Neuronal stem cell (in vitro differentiated cells): ENCODE measurements around the gene MGMT.

Source experiments
- DNase-seq: peaks from one replicate; pipeline ENCODE4 v3.0.0-alpha.2; 2013; ENCODE audit warnings: low spot score
- H2AFZ ChIP-seq: one replicate; pipeline ENCODE4 v1.6.1; 2013; ENCODE audit warnings: mild to moderate bottlenecking, low read length, inconsistent platforms
- H2AK5ac ChIP-seq: 2 replicates; pipeline ENCODE4 v1.6.1; 2013; ENCODE audit warnings: low read depth, mild to moderate bottlenecking, inconsistent platforms, low read length, moderate library complexity, mixed read lengths
- H2BK120ac ChIP-seq: 2 replicates; pipeline ENCODE4 v1.6.1; 2013; ENCODE audit warnings: low read depth, mild to moderate bottlenecking, inconsistent platforms, low read length, moderate library complexity, mixed read lengths
- H2BK12ac ChIP-seq: one replicate; pipeline ENCODE4 v1.6.1; 2013; ENCODE audit warnings: low read length, inconsistent platforms
- H2BK15ac ChIP-seq: 2 replicates; pipeline ENCODE4 v1.6.1; 2013; ENCODE audit warnings: mild to moderate bottlenecking, low read length, inconsistent platforms, mixed read lengths
- H2BK5ac ChIP-seq: one replicate; pipeline ENCODE4 v1.6.1; 2013; ENCODE audit warnings: inconsistent platforms, mild to moderate bottlenecking, low read length, moderate library complexity
- H3K14ac ChIP-seq: one replicate; pipeline ENCODE4 v1.6.1; 2013; ENCODE audit warnings: low read length, inconsistent platforms
- H3K18ac ChIP-seq: 2 replicates; pipeline ENCODE4 v1.6.1; 2013; ENCODE audit warnings: low read length, inconsistent platforms
- H3K23ac ChIP-seq: 2 replicates; pipeline ENCODE4 v1.6.1; 2013; ENCODE audit warnings: low read depth, mild to moderate bottlenecking, mixed read lengths, low read length, inconsistent platforms; ENCODE audit not compliant: poor library complexity
- H3K27ac ChIP-seq: replicated peaks from 3 replicates; pipeline ENCODE4 v1.5.1; 2013; ENCODE audit warnings: low read length, inconsistent platforms
- H3K27me3 ChIP-seq, 3 experiments: 2 replicates each; pipeline ENCODE4 v1.6.1; 2013; ENCODE audit warnings: low read length in 3 of 3, mild to moderate bottlenecking in 2 of 3, inconsistent platforms in 1 of 3, low read depth in 1 of 3, mixed read lengths in 1 of 3, moderate library complexity in 1 of 3; ENCODE audit not compliant: control insufficient read depth in 3 of 3, insufficient read depth in 3 of 3
- H3K36me3 ChIP-seq, 2 donors: replicated peaks in 1 of 2; 2 replicates each; pipeline ENCODE4 v1.6.1; 2013; ENCODE audit warnings: low read length in 2 of 2; ENCODE audit not compliant: control insufficient read depth in 2 of 2, insufficient read depth in 2 of 2
- H3K4ac ChIP-seq: 2 replicates; pipeline ENCODE4 v1.6.1; 2013; ENCODE audit warnings: inconsistent platforms, mild to moderate bottlenecking, low read length, moderate library complexity
- H3K4me1 ChIP-seq, 2 donors: 1 replicate in 1 of 2; 2 replicates in 1 of 2; pipeline ENCODE4 v1.6.1; 2013; ENCODE audit warnings: low read length in 2 of 2, low read depth in 1 of 2; ENCODE audit not compliant: control insufficient read depth in 2 of 2, insufficient read depth in 1 of 2
- H3K4me2 ChIP-seq: one replicate; pipeline ENCODE4 v1.6.1; 2013; ENCODE audit warnings: mild to moderate bottlenecking, low read length, inconsistent platforms; ENCODE audit not compliant: insufficient read depth, poor library complexity, severe bottlenecking
- H3K4me3 ChIP-seq, 2 donors: 2 replicates each; pipeline ENCODE4 v1.5.1; 2013; ENCODE audit warnings: low read length in 2 of 2, mild to moderate bottlenecking in 2 of 2, inconsistent platforms in 1 of 2, moderate library complexity in 1 of 2
- H3K79me1 ChIP-seq: one replicate; pipeline ENCODE4 v1.6.1; 2013; ENCODE audit warnings: low read depth, mild to moderate bottlenecking, inconsistent platforms, low read length, moderate library complexity
- H3K9ac ChIP-seq: one replicate; pipeline ENCODE4 v1.6.1; 2013; ENCODE audit warnings: mild to moderate bottlenecking, low read depth, low read length, inconsistent platforms; ENCODE audit not compliant: poor library complexity
- H3K9me3 ChIP-seq, 2 donors: replicated peaks in 1 of 2; 2 replicates each; pipeline versions ENCODE3 to v1.6.1; 2013; ENCODE audit warnings: low read length in 2 of 2, mild to moderate bottlenecking in 2 of 2, inconsistent platforms in 1 of 2, low read depth in 1 of 2, mixed read lengths in 1 of 2, moderate library complexity in 1 of 2; ENCODE audit not compliant: control insufficient read depth in 2 of 2, insufficient read depth in 1 of 2
- H4K8ac ChIP-seq: one replicate; pipeline ENCODE4 v1.6.1; 2013; ENCODE audit warnings: low read depth, mild to moderate bottlenecking, inconsistent platforms, low read length, moderate library complexity
- H4K91ac ChIP-seq: one replicate; pipeline ENCODE4 v1.6.1; 2013; ENCODE audit warnings: low read length, low read depth, mild to moderate bottlenecking, inconsistent platforms; ENCODE audit not compliant: poor library complexity
- WGBS, 2 donors: extraction: QIAGEN DNeasy Blood & Tissue Kit; methylation state at CpG; one replicate each; pipeline ENCODE4 v1.1.7; 2013; ENCODE audit warnings: missing lambda C conversion rate in 2 of 2, mixed read lengths in 1 of 2; ENCODE audit not compliant: insufficient read length in 2 of 2, insufficient replicate concordance in 1 of 2; ENCODE audit errors: extremely low coverage in 2 of 2; 5-methylcytosine and 5-hydroxymethylcytosine counted together

Gene MGMT

DNA sequence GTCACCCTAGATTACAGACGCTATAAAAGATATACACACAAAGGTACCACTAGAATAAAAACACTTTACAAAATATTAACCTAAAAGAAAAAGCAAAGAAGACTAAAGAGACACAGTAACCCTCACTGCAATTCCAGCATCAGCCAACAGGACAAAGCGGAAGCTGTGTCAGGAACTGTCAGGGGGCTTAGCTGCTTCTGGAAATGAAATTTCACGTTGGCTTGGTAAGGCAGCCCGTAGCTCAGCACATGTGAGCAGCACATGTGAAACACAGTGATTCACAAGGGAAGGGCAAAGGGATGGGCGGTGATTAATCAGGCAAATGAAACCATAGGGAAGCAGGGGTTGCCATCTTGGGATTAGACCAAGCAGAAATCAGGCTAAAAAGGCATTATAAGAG is 195.4 kb downstream of the MGMT start:
- Histone ChIP-seq H2BK15ac (no peak overlapping the region), H2AFZ (no peak overlapping the region), H2AK5ac (no peak overlapping the region), H2BK5ac (no peak overlapping the region), H3K79me1 (no peaks in the 10 kb centered on the region), H4K91ac (no peak overlapping the region), H3K36me3 (peaks cover 0 to 3% of the 10 kb centered on the region in 2 donors), H3K9ac (no peak overlapping the region), H3K4ac (no peak overlapping the region), H3K14ac (no peak overlapping the region), H3K18ac (no peak overlapping the region), H2BK120ac (no peak overlapping the region), H3K27me3 (peaks cover 0 to 3% (median 0%) of the 10 kb centered on the region in 3 experiments), H3K27ac (no peak overlapping the region), H4K8ac (no peak overlapping the region), H3K4me3 (no peak overlapping the region), H3K4me1 (peaks cover 0 to 6% of the 10 kb centered on the region in 2 donors), H3K9me3 (peaks cover 0 to 7% of the 10 kb centered on the region in 2 donors), H3K4me2 (no peak overlapping the region), H3K23ac (no peak overlapping the region), H2BK12ac (no peak overlapping the region)
- no CpG with 5 or more reads among the region's 5 CpGs for WGBS, 2 donors
- no peak for DNase-seq

DNA sequence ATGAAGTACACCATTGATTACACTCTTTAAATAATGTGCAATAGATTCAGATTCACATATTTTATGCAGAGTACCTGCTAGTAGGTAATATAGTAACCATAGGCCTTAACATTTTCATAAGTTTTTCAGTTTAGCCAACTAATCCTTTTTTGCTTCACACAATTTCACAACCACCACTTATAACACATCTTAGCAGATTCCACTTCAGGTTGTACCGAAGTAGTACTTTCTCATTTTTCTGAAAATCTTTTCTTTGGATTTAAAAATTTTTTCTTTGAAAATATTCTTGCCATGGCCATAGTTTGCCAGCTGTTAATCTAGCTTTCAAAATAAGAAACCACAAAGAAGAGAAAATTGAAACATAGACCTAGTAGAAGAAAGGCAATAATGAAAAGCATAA is 203.1 kb downstream of the MGMT start:
- H3K18ac ChIP-seq: no peak overlapping the region
- no peak overlapping the region for H2BK15ac ChIP-seq
- peaks cover 0 to 3% of the 10 kb centered on the region in 2 donors for H3K9me3 ChIP-seq
- H2AFZ ChIP-seq: no peak overlapping the region
- no peak overlapping the region for H3K14ac ChIP-seq
- no peak overlapping the region for H3K27ac ChIP-seq
- peaks cover 0 to 3% of the 10 kb centered on the region in 2 donors for H3K36me3 ChIP-seq
- H3K27me3 ChIP-seq: peaks cover 0 to 3% (median 0%) of the 10 kb centered on the region in 3 experiments
- H4K8ac ChIP-seq: no peak overlapping the region
- no peak overlapping the region for H2BK12ac ChIP-seq
- no peak overlapping the region for H3K23ac ChIP-seq
- no CpG with 5 or more reads among the region's 1 CpG for WGBS, 2 donors
- no peak overlapping the region for H2BK120ac ChIP-seq
- no peaks in the 10 kb centered on the region for H3K4me1 ChIP-seq
- H2AK5ac ChIP-seq: no peak overlapping the region
- H3K4ac ChIP-seq: no peak overlapping the region
- H4K91ac ChIP-seq: no peak overlapping the region
- no peak for DNase-seq
- no peaks in the 10 kb centered on the region for H3K79me1 ChIP-seq
- no peak overlapping the region for H3K4me3 ChIP-seq
- no peak overlapping the region for H3K4me2 ChIP-seq
- no peak overlapping the region for H3K9ac ChIP-seq
- no peak overlapping the region for H2BK5ac ChIP-seq

DNA sequence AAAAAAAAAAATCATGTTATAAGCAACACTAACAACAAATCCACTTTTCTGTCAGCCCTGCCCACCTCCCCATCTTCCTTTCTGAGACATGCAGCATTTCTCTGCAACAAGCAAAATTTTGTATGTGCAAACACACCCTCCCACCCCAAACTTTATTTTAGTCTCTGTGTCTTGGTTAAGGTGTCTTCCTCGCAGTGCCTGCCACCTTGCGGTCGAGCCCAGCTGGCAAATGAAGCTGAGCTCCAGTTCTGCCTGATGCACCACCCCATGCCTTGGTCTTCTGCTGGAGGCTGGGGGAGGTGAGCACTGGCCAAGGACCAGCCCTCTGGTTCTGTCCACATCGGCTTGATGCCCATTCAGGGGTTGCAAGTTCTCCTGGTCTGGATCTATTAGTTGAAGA is 206.3 kb downstream of the MGMT start:
- Histone ChIP-seq H3K27ac (no peak overlapping the region), H2BK15ac (no peak overlapping the region), H3K27me3 (no peaks in the 10 kb centered on the region), H3K18ac (no peak overlapping the region), H2BK120ac (no peak overlapping the region), H4K91ac (no peak overlapping the region), H2AFZ (no peak overlapping the region), H3K4me1 (no peaks in the 10 kb centered on the region), H3K9ac (no peak overlapping the region), H4K8ac (no peak overlapping the region), H2BK12ac (no peak overlapping the region), H3K79me1 (no peaks in the 10 kb centered on the region), H3K23ac (no peak overlapping the region), H3K9me3 (peaks cover 0 to 2% of the 10 kb centered on the region in 2 donors), H3K4ac (no peak overlapping the region), H3K36me3 (no peaks in the 10 kb centered on the region), H2AK5ac (no peak overlapping the region), H3K4me3 (no peak overlapping the region), H2BK5ac (no peak overlapping the region), H3K4me2 (no peak overlapping the region), H3K14ac (no peak overlapping the region)
- no peak for DNase-seq
- no CpG with 5 or more reads among the region's 4 CpGs for WGBS, 2 donors

DNA sequence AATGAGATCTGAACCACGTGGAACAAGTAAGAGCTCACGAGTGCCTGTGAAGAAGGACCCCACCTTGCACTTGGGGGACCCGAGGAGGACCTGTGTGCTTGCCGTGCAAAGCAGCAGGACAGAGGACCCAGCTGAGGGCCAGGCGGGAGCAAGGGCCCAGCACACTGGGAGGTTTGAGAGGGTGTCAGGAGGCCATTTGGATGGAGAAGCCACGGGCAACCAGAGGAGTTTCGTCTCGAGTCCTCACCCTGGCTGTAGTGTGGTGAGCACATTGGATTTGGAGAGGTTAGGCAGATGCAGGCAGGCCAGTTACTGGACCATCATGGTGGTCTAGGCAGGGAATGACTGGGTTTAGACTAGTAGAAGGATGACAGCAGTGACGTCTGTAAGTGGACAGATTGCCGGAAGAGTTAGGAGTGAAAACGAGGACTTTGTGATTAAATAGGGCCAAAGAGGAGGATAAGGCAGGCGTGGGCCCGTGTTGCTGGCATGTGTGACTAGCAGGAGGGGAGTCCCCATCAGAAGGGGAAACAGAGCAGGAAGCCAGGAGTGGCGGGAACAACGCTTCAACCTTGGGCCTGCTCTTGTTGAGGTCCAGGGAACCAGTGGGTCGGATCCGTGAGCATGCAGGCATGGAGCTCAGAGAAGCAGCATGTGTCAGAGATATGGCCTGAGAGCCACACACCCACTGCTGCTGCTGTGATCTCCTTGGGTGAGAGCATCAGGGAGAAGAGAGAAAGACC is 208.2 kb downstream of the MGMT start:
- H3K79me1 ChIP-seq: no peaks in the 10 kb centered on the region
- peak overlapping the region; percentile 65 for H2AK5ac ChIP-seq
- no peak overlapping the region for H3K27ac ChIP-seq
- no peak overlapping the region for H3K4ac ChIP-seq
- WGBS, 2 donors: no CpG with 5 or more reads among the region's 17 CpGs
- H3K4me3 ChIP-seq: no peak overlapping the region
- peak overlapping the region; percentile 31 for H3K23ac ChIP-seq
- no peak overlapping the region for H2BK5ac ChIP-seq
- H3K27me3 ChIP-seq: no peaks in the 10 kb centered on the region
- no peaks in the 10 kb centered on the region for H3K36me3 ChIP-seq
- peak overlapping the region; percentile 29 for H3K18ac ChIP-seq
- H2BK120ac ChIP-seq: no peak overlapping the region
- H2AFZ ChIP-seq: no peak overlapping the region
- H3K9ac ChIP-seq: no peak overlapping the region
- H3K14ac ChIP-seq: no peak overlapping the region
- no peak overlapping the region for H4K8ac ChIP-seq
- no peak overlapping the region for H4K91ac ChIP-seq
- no peak overlapping the region for H2BK12ac ChIP-seq
- no peak for DNase-seq
- H2BK15ac ChIP-seq: no peak overlapping the region
- no peak overlapping the region for H3K4me2 ChIP-seq
- H3K9me3 ChIP-seq: peaks cover 0 to 2% of the 10 kb centered on the region in 2 donors
- no peaks in the 10 kb centered on the region for H3K4me1 ChIP-seq
